HG03095 (cell line): ENCODE data around the gene RHOT2.

Experiments used
- ATAC-seq: cut with Tn5 transposase; IDR thresholded peaks from one replicate; pipeline ENCODE4 v1.9.1; 2021; ENCODE audit warnings: moderate library complexity; ENCODE audit not compliant: unreplicated experiment

Gene RHOT2

GRCh38 chr16:647173-647902 is 20.6 kb upstream of the RHOT2 start:
- no peak for ATAC-seq

GRCh38 chr16:648071-648780 is 19.7 kb upstream of the RHOT2 start:
- ATAC-seq, result no peak

GRCh38 chr16:648781-649589 is 18.9 kb upstream of the RHOT2 start, which contains the start of gene WDR90:
TSS of gene WDR90 (plus strand) at chr16:649365. CDS start at chr16:649417, 52 bp downstream.
- peak; percentile 64 for ATAC-seq

- no peak for ATAC-seq
These were observed 18.3 kb upstream of the RHOT2 start for GRCh38 chr16:649631-650030.

GRCh38 chr16:651844-652243 is 16.1 kb upstream of the RHOT2 start:
- ATAC-seq, result no peak

GRCh38 chr16:652454-653305 is 15.3 kb upstream of the RHOT2 start:
- ATAC-seq, result no peak

- ATAC-seq, result no peak
These were observed 13.9 kb upstream of the RHOT2 start for GRCh38 chr16:654034-654433.

GRCh38 chr16:657487-657886 is 10.4 kb upstream of the RHOT2 start:
- ATAC-seq, result no peak

- ATAC-seq, result no peak
These were observed 9.0 kb upstream of the RHOT2 start for GRCh38 chr16:658679-659571.

- no peak for ATAC-seq
These were observed 8.3 kb upstream of the RHOT2 start for GRCh38 chr16:659618-660017.

- no peak for ATAC-seq
These were observed 7.8 kb upstream of the RHOT2 start for GRCh38 chr16:660132-660458.

GRCh38 chr16:660459-661183 is 7.3 kb upstream of the RHOT2 start:
- no peak for ATAC-seq

- ATAC-seq, result no peak
These were observed 6.6 kb upstream of the RHOT2 start for GRCh38 chr16:661184-661821.

- no peak for ATAC-seq
These were observed 5.8 kb upstream of the RHOT2 start for GRCh38 chr16:662095-662494.

GRCh38 chr16:662597-662996 is 5.3 kb upstream of the RHOT2 start:
- no peak for ATAC-seq

GRCh38 chr16:666572-666971 is 1.4 kb upstream of the RHOT2 start:
- ATAC-seq, result no peak

GRCh38 chr16:667113-667779 is 686 bp upstream of the RHOT2 start:
- no peak for ATAC-seq

- ATAC-seq, result no peak
These were observed 713 bp downstream of the RHOT2 start for GRCh38 chr16:668519-669171.
